22Rv1 (cell line): ENCODE results near the gene KHDC4.

Experiments
- H3K27ac ChIP-seq: fragments of 450-650 bp; 2 replicates; pipeline ENCODE4 v1.5.1; 2017
- ZFX ChIP-seq: fragments of 450-650 bp; IDR thresholded peaks from 2 replicates; pipeline ENCODE4 v1.6.1; 2017; ENCODE audit warnings: antibody characterized with exemption, borderline replicate concordance
- TF ChIP-seq, protein P1 (sequence below): fragments of 450-650 bp; IDR thresholded peaks from 2 replicates; pipeline ENCODE4 v1.5.1; 2017; ENCODE audit warnings: mild to moderate bottlenecking

KHDC4 gene

DNA sequence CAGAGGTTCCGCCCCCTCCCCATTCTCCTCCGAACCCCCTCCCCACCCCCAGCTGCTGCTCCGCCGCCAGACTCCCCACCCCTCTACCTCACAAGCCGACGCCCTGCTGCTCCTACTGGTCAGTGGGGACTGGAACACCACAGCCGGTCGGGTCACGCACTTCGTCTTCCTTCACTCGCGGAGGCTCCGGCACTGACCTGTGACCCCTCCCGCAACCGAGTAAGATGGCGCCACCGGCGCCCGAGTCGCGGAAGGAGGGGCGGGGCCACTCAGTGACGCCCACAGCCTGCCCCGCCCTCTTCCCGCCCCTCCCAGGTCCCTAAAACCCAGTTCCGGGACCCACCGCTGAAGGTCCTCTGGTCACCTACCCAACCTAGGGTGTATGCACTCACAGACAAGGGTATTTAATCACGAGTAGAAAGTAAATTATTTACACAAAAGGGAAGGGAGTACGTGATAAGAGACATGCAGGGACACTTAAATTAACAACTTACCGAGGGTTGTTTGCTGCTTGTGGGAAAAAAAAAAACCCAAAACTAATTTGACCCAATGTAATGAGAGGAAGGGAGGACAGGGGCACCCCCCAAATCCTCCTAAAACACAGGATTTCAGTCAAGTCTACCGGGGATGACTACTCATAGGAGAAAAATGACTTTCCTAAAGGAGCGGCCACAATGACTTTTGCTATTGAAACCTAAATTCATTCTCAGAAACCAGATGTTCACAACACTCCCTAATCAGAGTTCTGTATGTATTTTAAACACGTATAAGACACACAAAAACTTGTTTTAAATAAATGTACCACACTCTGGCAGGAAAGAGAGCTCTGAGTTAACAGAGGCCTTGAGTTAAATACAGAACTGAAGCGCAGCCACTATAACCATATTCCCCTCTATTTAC, 22.8 kb downstream of the KHDC4 start, which contains the start of gene RIT1:
Gene RIT1, minus strand, starts transcription at position 194 of the 900 bp plus-strand sequence. CDS start 588 bp downstream, outside the sequence.
- TF ChIP-seq ZFX = no peak
- TF ChIP-seq, protein P1, sequence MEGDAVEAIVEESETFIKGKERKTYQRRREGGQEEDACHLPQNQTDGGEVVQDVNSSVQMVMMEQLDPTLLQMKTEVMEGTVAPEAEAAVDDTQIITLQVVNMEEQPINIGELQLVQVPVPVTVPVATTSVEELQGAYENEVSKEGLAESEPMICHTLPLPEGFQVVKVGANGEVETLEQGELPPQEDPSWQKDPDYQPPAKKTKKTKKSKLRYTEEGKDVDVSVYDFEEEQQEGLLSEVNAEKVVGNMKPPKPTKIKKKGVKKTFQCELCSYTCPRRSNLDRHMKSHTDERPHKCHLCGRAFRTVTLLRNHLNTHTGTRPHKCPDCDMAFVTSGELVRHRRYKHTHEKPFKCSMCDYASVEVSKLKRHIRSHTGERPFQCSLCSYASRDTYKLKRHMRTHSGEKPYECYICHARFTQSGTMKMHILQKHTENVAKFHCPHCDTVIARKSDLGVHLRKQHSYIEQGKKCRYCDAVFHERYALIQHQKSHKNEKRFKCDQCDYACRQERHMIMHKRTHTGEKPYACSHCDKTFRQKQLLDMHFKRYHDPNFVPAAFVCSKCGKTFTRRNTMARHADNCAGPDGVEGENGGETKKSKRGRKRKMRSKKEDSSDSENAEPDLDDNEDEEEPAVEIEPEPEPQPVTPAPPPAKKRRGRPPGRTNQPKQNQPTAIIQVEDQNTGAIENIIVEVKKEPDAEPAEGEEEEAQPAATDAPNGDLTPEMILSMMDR = no peak
- peak within 1 kb of the TSS; percentile 81 for H3K27ac ChIP-seq

DNA sequence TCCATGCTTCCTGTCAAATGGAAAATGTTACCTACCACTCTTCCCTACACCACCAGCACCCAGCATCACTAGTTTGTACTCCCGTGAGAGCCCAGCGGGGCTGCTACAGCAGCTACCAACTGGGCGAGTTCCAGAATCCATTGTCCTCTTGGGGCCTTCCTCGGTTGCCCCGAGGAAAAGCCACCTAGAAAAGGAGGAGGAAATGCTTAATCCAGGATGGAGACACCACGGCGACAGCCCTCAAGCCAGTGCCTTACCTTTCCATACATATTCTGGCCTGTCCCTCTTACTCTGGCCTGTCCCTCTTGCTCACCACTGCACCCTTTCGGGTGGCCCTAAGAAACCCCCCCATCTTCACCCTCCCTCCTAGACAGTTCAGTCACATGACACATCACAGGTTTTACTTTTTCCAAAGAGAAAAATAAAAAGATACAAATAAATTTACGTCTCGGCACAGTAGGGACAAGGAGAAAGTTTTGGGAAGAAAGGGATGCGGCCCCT, 23.5 kb downstream of the KHDC4 start:
- TF ChIP-seq ZFX = no peak
- TF ChIP-seq, protein P1 = no peak
- H3K27ac ChIP-seq = peak overlapping the region; percentile 81

DNA sequence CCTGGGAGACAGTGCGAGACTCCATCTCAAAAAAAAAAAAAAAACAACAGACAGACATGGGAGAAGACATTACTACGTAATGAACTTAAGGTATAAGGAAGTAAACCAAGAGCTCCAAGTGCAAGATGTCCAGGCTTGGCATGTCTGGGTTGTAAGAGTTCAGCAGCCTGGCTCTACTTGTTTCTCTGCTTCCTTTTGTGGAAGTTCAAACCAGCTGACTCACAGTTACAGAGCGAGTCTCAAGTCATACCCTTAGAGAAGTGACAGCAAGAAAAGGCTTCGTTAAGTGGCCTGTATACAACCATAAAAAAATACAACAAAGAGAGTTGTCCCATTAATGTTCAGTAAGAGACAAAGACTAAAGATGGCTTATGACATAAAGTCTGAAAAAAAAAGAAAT, 24.3 kb downstream of the KHDC4 start:
- peak overlapping the region; percentile 81 for H3K27ac ChIP-seq
- TF ChIP-seq, protein P1 = no peak
- no peak for TF ChIP-seq ZFX

DNA sequence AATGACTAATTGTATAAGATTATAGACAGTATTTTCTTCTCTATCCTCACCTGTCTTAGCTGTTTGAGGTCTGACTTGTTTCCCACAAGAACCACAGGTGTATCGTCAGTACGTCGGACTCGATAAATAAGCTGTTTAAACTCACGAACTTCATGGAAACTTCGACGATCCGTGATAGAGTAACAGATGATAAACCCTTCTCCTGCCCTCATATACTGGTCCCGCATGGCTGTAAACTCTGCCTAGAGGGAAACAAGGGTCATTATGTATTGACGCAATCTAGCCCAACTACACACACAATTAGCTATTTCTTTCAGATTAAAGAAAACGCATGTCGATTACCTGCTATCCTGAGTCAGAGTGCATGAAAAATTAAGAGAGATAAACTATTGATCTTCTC, 30.0 kb downstream of the KHDC4 start:
- TF ChIP-seq, protein P1 = no peak
- TF ChIP-seq ZFX = no peak

DNA sequence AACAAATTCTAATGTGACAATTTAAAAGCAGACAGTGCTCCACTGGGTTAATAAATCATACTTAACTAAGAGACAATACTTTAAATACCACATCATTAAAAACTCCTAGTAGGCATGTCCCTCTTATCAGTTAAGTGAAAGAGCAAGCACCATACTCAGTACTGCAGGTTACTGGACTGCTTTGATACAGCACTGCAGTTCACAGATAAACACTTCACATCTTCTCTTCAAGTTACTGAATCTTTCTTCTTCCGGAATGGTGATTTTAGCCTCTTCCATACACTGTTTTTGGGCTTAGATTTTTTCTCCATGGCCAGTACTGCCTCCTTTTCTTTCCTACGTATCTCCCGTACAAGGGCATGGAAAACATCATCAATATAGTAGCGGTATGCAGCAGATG, 34.1 kb downstream of the KHDC4 start:
- no peak for TF ChIP-seq ZFX
- TF ChIP-seq, protein P1 = no peak

More for the DNA sequence above, 30.0 kb downstream of the KHDC4 start:
- H3K27ac ChIP-seq = no peak overlapping the region

DNA sequence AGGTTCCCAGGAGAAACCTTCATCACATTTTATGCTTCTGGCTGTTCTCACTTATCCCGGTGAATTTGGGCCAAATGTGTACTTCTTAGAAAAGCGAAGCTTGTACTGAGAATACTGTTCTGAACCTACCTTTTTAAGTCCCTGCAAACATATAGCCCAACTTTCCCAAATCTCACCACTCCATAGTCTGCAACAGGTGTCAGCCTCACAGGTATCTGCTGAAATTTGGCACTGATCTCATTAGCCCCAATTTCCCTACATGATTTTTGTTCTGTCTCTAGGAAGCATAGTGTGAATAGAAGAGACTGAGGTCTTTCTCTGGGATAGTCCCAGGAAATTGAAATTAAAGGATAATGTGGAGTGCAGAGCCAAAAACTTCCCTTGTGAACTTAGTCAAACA, 34.5 kb downstream of the KHDC4 start:
- TF ChIP-seq, protein P1 = no peak
- TF ChIP-seq ZFX = no peak
- H3K27ac ChIP-seq = no peak overlapping the region

More for the DNA sequence above, 34.1 kb downstream of the KHDC4 start:
- H3K27ac ChIP-seq = no peak overlapping the region

DNA sequence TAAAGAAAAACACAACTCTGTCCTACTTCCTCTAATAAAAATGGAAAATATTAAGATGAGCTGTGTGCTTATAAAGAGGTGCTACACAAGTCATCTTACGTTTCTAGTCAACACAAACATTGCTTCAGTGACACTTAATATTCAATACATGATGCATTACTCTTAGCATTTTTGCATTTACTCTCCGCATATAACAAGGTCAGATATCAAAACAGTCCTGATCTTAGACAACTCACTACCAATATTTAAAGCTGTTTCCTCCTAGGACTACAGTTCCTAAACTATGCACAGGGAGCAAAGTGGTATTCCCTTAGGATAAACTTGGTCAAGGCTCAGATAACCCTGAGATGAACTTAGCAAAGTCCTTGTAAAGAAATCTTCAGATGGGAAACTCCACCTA, 35.3 kb downstream of the KHDC4 start:
- TF ChIP-seq, protein P1 = no peak
- TF ChIP-seq ZFX = no peak
- no peak overlapping the region for H3K27ac ChIP-seq
